Astrocyte of the cerebellum (primary cell): ENCODE results near the gene ATG3.

Experiments used
- DNase-seq: peaks from one replicate; pipeline ENCODE4 v3.0.0-alpha.2; 2011; ENCODE audit warnings: low read depth
- H3K4me3 ChIP-seq: 2 replicates; pipeline ENCODE4 v1.5.1; 2011; ENCODE audit warnings: mild to moderate bottlenecking, low read depth, low read length, moderate library complexity
- in situ Hi-C: cut with HindIII; loops from 2 replicates; pipeline ENCODE4 v1.10.0; 2017; ENCODE audit warnings: low sequenced_read_pairs
- TF ChIP-seq, protein P1 (sequence below): IDR thresholded peaks from 2 replicates; pipeline ENCODE4 v1.5.1; 2012; ENCODE audit warnings: low read length, low read depth, moderate library complexity, mild to moderate bottlenecking; ENCODE audit errors: missing control alignments

ATG3 gene

DNA sequence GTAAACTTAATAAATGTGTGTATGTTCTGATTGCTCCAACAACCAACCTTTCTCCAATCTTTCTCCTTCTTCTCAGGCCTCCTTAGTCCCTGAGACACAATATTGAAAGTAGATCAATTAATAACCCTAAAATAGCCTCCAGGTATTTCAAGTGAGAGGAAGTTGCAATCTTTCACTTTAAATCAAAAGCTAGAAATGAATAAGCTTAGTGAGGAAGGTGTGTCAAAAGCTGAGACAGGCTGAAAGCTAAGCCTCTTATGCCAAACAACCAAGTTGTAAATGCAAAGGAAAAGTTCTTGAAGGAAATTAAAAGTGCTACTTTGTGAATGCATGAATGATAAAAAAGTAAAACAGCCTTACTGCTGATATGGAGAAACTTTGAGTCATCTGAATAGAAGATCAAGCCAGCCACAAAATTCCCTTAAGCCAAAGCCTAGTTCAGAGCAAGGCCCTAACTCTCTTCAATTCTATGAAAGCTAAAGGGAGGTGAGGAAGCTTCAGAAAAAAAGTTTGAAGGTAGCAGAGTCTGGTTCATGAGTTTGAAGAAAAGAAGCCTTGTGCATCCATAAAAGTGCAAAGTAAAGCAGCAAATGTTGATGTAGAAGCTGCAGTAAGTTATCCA, 40.6 kb upstream of the ATG3 start:
- TF ChIP-seq, protein P1, sequence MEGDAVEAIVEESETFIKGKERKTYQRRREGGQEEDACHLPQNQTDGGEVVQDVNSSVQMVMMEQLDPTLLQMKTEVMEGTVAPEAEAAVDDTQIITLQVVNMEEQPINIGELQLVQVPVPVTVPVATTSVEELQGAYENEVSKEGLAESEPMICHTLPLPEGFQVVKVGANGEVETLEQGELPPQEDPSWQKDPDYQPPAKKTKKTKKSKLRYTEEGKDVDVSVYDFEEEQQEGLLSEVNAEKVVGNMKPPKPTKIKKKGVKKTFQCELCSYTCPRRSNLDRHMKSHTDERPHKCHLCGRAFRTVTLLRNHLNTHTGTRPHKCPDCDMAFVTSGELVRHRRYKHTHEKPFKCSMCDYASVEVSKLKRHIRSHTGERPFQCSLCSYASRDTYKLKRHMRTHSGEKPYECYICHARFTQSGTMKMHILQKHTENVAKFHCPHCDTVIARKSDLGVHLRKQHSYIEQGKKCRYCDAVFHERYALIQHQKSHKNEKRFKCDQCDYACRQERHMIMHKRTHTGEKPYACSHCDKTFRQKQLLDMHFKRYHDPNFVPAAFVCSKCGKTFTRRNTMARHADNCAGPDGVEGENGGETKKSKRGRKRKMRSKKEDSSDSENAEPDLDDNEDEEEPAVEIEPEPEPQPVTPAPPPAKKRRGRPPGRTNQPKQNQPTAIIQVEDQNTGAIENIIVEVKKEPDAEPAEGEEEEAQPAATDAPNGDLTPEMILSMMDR = no peak
- H3K4me3 ChIP-seq = no peak overlapping the region
- in situ Hi-C loops = no loop called here
- DNase-seq = no peak

DNA sequence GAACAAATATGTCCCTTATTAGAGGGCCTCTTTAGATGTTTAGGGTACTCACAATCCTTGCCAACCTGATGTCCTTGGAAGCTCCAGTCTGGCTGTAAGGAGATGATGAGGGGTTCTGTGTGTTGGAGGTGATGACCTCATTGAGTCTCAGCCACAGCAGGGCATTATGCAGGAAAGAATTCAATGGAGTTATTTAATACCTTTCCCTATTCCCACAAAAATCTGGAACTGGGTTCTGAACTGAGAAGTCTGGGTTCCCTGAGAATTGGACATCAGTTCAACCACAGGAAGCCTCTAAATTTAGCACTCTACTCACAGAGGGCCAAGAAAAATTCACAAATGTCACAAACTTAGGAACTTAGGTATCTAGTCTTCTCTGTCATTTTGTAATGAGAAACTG, 37.0 kb upstream of the ATG3 start:
- peak; percentile 9 for DNase-seq
- H3K4me3 ChIP-seq = no peak overlapping the region
- TF ChIP-seq, protein P1 = no peak
- in situ Hi-C loops = no loop called here

DNA sequence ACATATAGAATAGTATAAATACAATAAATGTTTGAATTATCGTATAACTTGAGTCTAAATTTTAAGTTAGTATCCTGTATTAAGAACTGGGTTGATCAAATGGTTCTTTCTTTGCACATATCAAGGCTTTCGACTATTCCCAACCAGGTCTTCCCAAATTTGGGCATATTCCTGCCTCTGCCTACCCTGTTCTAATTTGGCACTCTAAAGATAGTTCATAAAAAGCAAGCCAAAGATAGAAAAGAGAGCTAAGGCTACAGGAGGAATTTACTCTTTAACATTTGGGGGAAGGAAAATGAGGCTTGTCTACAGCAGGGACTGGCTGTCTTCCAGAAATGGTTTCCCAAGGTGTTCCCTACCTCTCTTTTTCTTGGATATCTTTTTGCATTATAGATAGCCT, 36.2 kb upstream of the ATG3 start:
- TF ChIP-seq, protein P1 = no peak
- in situ Hi-C loops = no loop called here
- DNase-seq = no peak
- H3K4me3 ChIP-seq = no peak overlapping the region

DNA sequence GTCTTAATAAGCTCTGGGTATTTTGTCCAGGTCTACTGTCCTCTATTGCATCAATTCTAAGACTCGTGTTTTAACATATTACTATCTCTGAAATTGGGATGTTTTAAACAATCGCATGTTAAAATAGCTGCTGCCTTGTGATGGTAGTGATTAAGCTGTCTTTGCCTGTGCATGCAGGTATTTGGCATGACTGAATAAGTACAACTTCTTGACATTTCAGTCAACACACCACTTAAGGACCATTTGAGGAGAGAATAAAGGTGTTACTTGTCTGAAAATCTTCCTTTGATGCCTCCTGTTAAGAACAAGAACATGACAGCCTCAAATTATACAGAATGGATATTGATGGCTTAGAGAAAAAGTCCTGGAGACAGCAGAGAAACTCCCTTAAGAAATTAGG, 33.1 kb upstream of the ATG3 start:
- in situ Hi-C loops = no loop called here
- no peak for DNase-seq
- no peak overlapping the region for H3K4me3 ChIP-seq
- TF ChIP-seq, protein P1 = no peak

DNA sequence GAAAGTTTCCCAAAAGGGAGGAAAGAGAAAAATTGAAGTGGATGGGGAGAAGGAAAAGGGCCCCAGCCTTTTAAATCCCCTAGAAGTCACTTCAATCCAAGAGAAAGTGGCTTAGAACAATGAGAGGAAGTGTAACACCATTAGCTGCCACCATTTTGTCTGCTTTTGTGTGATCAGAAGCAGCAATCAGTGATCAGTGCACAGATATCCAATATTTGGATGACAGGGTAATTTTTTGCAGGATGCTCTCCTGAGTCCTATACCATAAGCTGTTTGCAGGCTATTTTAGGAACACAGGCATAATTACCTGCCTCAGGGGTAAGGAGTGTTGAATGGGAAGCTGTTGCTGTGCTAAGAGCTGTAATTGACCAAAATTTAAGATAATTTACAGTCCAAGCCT, 31.5 kb upstream of the ATG3 start:
- no peak overlapping the region for H3K4me3 ChIP-seq
- DNase-seq = no peak
- TF ChIP-seq, protein P1 = no peak
- in situ Hi-C loops = no loop called here

DNA sequence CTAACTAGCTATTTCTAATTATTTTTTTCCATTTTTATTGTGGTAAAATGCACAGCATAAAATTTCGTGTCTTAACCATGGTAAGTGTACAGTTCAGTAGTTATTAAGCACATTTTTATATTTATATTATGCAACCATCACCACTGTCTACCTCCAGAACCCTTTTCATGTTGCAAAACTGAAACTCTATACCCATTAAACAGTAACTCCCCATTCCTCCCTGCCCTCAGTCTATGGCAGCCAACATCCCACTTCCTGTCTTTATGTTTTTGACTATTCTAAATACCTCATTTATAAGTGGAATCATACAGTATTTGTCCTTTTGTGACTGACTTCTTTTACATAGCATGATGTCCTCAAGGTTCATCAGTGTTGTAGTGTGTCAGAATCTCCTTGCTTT, 25.6 kb upstream of the ATG3 start:
- DNase-seq = no peak
- H3K4me3 ChIP-seq = no peak overlapping the region
- TF ChIP-seq, protein P1 = no peak
- in situ Hi-C loops = no loop called here
